ENCODE data around the gene MRTFA.
"Not testable (repeated sequence)": the region's sequence is repeated elsewhere in the genome, so short reads cannot be mapped to it uniquely, and the experiment has no call there.

Gene MRTFA

GRCh38 chr22:40518840-40519239, 117.7 kb downstream of the MRTFA start:
- no peak for DNase-seq

- no peak for DNase-seq
Observed at GRCh38 chr22:40517631-40518030, 118.9 kb downstream of the MRTFA start.

GRCh38 chr22:40516416-40516815, 120.1 kb downstream of the MRTFA start:
- DNase-seq: no peak

- no peak for DNase-seq
Observed at GRCh38 chr22:40512426-40513136, 123.9 kb downstream of the MRTFA start.

- DNase-seq: no peak
Observed at GRCh38 chr22:40511604-40512003, 124.9 kb downstream of the MRTFA start.

GRCh38 chr22:40510631-40511364, 125.7 kb downstream of the MRTFA start:
- no peak for DNase-seq

- DNase-seq: no peak
Observed at GRCh38 chr22:40509401-40510134, 127.0 kb downstream of the MRTFA start.

- DNase-seq: not testable (repeated sequence)
Observed at GRCh38 chr22:40508046-40508445, 128.5 kb downstream of the MRTFA start.

- no peak for DNase-seq
Observed at GRCh38 chr22:40507491-40507890, 129.0 kb downstream of the MRTFA start.

- no peak for DNase-seq
Observed at GRCh38 chr22:40506762-40507161, 129.8 kb downstream of the MRTFA start.

- DNase-seq: no peak
Observed at GRCh38 chr22:40504285-40505249, 132.0 kb downstream of the MRTFA start.

GRCh38 chr22:40502919-40503318, 133.6 kb downstream of the MRTFA start:
- DNase-seq: no peak

GRCh38 chr22:40500465-40500786, 136.1 kb downstream of the MRTFA start:
- DNase-seq: not testable (repeated sequence)

GRCh38 chr22:40499209-40499623, 137.3 kb downstream of the MRTFA start:
- DNase-seq: no peak

- DNase-seq: peak; percentile 27
Observed at GRCh38 chr22:40498420-40499208, 137.9 kb downstream of the MRTFA start.

- DNase-seq: no peak
Observed at GRCh38 chr22:40493441-40493840, 143.1 kb downstream of the MRTFA start.

- DNase-seq: peak; percentile 16
Observed at GRCh38 chr22:40491990-40492631, 144.4 kb downstream of the MRTFA start.

GRCh38 chr22:40487663-40488249, 148.8 kb downstream of the MRTFA start:
- DNase-seq: peak; percentile 43

GRCh38 chr22:40486962-40487602, 149.4 kb downstream of the MRTFA start:
- DNase-seq: no peak
